ENCODE measurements around the gene DEPDC5.

GRCh38 chr22:31881200-31881599 is 127.4 kb downstream of the DEPDC5 start:
- no peak for TF ChIP-seq CTCF (IDR thresholded peaks at IDR 0.05)
- TF ChIP-seq POLR2A (IDR thresholded peaks at IDR 0.05): no peak
